Left ventricle myocardium inferior (tissue), 1 donor: ENCODE measurements around the gene IGF1R. TPM values are rescaled to one million over a fixed set of nuclear protein-coding genes. Genes with fewer than 3 reads are reported as not detected.

Experiments used
- DNase-seq: peaks from one replicate; pipeline ENCODE4 v3.0.0-alpha.2; 2020
- H3K27ac ChIP-seq: fragments of 200-600 bp; replicated peaks from 2 replicates; pipeline ENCODE4 v1.8.0; 2021
- H3K27me3 ChIP-seq: fragments of 200-600 bp; 2 replicates; pipeline ENCODE4 v1.8.0; 2021; ENCODE audit warnings: low read depth
- H3K36me3 ChIP-seq: fragments of 200-600 bp; 2 replicates; pipeline ENCODE4 v1.8.0; 2021
- H3K4me1 ChIP-seq: fragments of 200-600 bp; 2 replicates; pipeline ENCODE4 v1.8.0; 2021
- H3K4me3 ChIP-seq: fragments of 200-600 bp; 2 replicates; pipeline ENCODE4 v1.8.0; 2021; ENCODE audit warnings: mild to moderate bottlenecking, moderate library complexity
- H3K9me3 ChIP-seq: fragments of 200-600 bp; replicated peaks from 2 replicates; pipeline ENCODE4 v1.8.0; 2021
- CTCF ChIP-seq: fragments of 200-600 bp; IDR thresholded peaks from 2 replicates; pipeline ENCODE4 v1.8.0; 2021; ENCODE audit warnings: antibody characterized with exemption, mild to moderate bottlenecking, borderline replicate concordance
- intact Hi-C: fragments of 100-400 bp; cut with micrococcal nuclease; formaldehyde crosslinking; loops from one replicate; pipeline ENCODE4 v1.11.0; 2022
- total RNA-seq: library from RNA; stranded (reverse); fragmentation: NEBNext Ultra II Directional; extraction: Animal tissue kit (Norgen Biotek cat#: 25700); gene quantifications from one replicate; pipeline ENCODE4 v1.2.1, GENCODE V29; 2021
- donor health status: DM: no; HTN: yes; CAD: no; lungs with severe emphysema.

The IGF1R gene
- total RNA-seq, 1 donor from 2014 or later: 37.2 TPM

- DNase-seq: no peak
- no peaks in the 10 kb centered on the region for H3K9me3 ChIP-seq
- H3K36me3 ChIP-seq: no peaks in the 10 kb centered on the region
- intact Hi-C loops: no loop called here
- H3K27ac ChIP-seq: no peak overlapping the region
- peaks cover 77% of the 10 kb centered on the region for H3K27me3 ChIP-seq
- peaks cover 15% of the 10 kb centered on the region for H3K4me1 ChIP-seq
- TF ChIP-seq CTCF: no peak
- no peak overlapping the region for H3K4me3 ChIP-seq
Measured at GRCh38 chr15:98643115-98643514, 5.2 kb upstream of the IGF1R start.

GRCh38 chr15:98646546-98647025 lies 1.8 kb upstream of the IGF1R start:
- intact Hi-C loops: no loop called here
- Histone ChIP-seq H3K27me3 (peaks cover 47% of the 10 kb centered on the region), H3K4me1 (peaks cover 41% of the 10 kb centered on the region), H3K27ac (peak overlapping the region; percentile 98), H3K36me3 (no peaks in the 10 kb centered on the region), H3K9me3 (no peaks in the 10 kb centered on the region), H3K4me3 (peak overlapping the region; percentile 95)
- no peak for TF ChIP-seq CTCF
- DNase-seq: no peak

GRCh38 chr15:98647026-98647773 lies 1.1 kb upstream of the IGF1R start:
- no peaks in the 10 kb centered on the region for H3K9me3 ChIP-seq
- H3K27me3 ChIP-seq: peaks cover 40% of the 10 kb centered on the region
- H3K4me1 ChIP-seq: peaks cover 47% of the 10 kb centered on the region
- intact Hi-C loops: no loop called here
- H3K36me3 ChIP-seq: no peaks in the 10 kb centered on the region
- peak overlapping the region; percentile 98 for H3K27ac ChIP-seq
- DNase-seq: peak; percentile 77
- H3K4me3 ChIP-seq: peak overlapping the region; percentile 95
- TF ChIP-seq CTCF: peak; percentile 84

- TF ChIP-seq CTCF: peak; percentile 8
- intact Hi-C loops: no loop called here
Measured at GRCh38 chr15:98648654-98649471, 524 bp downstream of the IGF1R start.

GRCh38 chr15:98649472-98650416 lies 1.4 kb downstream of the IGF1R start:
- TF ChIP-seq CTCF: peak; percentile 37
- Histone ChIP-seq H3K27me3 (peaks cover 18% of the 10 kb centered on the region), H3K9me3 (no peaks in the 10 kb centered on the region), H3K27ac (peak overlapping the region; percentile 98), H3K4me3 (peak overlapping the region; percentile 95), H3K36me3 (no peaks in the 10 kb centered on the region), H3K4me1 (peaks cover 73% of the 10 kb centered on the region)
- intact Hi-C loops: loop anchor here (10.0 kb wide), 1 partner anchor 125 kb away; no protein-coding TSS in a partner anchor
- DNase-seq: peak; percentile 56

More at GRCh38 chr15:98648654-98649471, 524 bp downstream of the IGF1R start:
- peak overlapping the region; percentile 95 for H3K4me3 ChIP-seq
- no peaks in the 10 kb centered on the region for H3K36me3 ChIP-seq
- H3K27me3 ChIP-seq: peaks cover 25% of the 10 kb centered on the region
- H3K27ac ChIP-seq: peak overlapping the region; percentile 98
- peaks cover 64% of the 10 kb centered on the region for H3K4me1 ChIP-seq
- peak; percentile 58 for DNase-seq
- H3K9me3 ChIP-seq: no peaks in the 10 kb centered on the region
